ENCODE measurements around the gene SDHB.

SDHB gene

DNA sequence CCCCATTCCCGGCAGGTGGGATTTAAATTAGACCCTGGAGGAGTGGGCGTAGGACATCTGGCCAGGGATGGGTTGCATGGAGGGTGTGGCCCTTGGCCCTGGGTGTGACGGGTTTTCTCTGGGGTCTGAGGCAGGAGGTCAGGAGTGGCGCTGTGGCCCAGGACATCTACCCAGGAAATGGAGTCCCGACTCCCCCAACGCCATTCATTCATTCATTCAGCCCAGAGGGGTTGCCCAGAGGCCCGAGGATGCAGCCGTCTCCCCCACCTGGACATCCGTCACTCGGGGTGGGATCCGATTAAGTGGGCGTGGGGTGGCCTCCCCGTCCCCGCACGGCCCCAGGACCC lies 42.8 kb downstream of the SDHB start:
- DNase-seq, result no peak

DNA sequence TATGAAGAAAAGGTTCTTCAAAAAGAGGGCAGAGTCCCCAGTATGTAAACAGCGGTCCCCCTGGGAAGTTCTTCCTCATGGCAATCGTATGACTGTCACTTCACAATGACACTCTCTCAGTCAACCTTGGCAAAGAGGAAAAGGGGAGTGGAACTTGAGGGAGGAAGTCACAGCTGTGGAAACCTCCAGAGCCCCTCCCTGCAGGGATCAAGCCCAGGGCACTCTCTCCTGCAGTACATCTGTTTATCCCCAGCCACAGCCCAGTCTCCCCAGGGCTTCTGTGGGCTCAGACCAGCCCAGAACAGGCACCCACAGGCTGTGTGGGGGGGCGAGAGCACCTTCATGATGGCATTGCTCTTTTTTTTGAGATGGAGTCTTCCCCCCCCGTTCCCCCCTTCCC lies 44.1 kb downstream of the SDHB start:
- no peak for DNase-seq

DNA sequence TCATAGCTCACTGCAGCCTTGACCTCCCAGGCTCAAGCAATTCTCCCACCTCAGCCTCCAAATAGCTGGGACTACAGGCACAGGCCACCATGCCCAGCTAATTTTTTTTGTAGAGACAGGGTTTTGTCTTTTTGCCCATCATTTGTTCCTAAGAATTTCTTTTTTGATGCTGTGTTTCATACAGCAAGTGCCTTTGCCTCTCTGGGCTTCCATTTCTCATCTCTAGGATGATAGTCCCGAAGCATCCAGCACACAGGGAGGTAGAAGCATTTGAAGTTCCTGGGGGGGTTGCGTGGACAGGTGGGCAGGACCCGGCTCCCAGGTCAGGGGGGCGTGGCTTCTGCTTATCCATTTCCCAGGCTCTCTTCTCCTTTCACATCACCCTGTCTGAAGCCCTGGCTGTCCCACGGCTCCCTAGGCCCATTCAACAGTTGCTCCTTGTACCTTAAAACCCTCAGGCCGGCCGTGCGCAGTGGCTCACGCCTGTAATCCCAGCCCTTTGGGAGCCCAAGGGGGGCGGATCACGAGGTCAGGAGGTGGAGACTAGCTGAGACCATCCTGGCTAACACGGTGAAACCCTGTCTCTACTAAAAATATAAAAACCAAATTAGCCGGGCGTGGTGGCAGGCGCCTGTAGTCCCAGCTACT lies 45.5 kb downstream of the SDHB start:
- no peak for DNase-seq

DNA sequence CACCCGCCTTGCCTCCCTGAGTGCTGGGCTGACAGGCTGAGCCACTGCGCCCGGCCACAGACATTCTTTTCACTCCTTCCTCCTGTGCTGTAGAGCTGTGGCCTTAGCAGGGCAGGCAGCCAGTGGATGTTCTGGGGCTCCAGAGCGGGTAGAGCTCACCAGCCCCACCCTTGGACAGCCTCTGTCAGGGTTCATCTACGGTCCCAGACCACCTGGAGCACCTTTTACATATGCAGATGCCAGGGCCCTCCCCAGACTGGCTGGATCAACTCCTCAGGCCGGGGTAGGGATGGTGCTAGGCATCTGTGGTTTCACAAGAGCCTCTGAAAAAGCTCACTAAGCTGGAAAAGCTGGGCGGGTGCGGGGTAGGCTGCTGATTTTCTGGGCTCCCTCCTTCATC lies 46.7 kb downstream of the SDHB start:
- no peak for DNase-seq

DNA sequence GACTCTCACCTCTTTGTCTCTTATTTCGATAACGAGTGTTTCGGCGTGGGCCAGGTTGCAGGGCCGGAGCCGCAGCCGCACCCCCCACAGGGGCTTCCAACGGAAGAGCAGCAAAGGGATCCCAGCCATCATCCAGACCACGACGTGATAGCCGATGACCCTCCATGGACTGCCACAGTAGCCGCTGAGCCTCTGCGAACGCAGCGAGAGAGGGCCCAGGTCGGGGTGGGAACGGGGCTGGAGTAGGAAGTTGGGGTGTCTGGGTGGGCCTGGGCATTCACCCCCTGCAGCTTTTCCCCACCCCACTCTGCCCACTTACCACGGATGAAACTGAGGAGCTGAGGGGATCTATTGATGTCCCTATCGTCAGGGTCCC lies 48.5 kb downstream of the SDHB start:
- no peak for DNase-seq

DNA sequence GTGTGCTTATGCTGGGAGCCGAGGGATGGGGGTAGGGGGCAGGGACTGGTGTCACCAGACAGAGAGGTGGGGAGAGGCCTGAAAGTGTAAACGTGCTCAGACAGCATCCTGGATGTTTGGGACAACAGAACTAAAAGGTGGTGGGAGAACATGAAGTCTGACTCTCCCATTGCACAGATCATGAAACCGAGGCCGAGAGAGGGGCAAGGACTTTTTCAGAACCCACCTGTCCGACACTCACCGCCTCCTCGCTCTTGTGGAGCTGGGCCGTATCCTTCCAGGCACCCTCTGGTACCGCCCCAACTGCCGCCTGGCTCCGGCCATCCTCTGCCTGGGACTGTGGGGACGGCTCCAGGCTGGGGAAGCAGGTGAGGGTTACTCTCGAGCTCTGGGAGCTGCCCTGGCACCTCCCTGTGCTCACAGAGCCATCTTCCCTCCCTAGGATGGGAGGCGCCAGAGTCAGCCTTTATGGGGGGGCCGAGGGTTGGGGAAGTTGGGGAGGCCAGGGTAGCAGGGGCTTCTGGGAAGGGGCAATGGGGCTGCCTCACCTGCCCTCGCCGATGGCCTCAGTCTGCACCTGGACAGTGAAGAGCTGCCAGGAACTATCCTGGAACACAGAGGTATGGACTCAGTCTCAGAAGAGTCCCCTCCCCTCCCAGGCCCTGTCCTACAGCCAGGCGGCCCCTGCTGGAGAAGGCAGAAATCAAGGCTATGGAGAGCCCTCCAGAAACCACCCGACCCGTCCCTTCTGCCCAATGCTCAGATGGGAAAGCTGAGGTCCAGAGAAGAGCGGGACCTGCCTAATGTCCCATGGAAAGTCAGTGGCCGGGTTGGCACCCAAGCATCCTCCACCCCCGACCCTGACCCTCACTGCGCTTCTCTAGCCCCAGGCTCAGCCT lies 49.1 kb downstream of the SDHB start:
- DNase-seq, result no peak

DNA sequence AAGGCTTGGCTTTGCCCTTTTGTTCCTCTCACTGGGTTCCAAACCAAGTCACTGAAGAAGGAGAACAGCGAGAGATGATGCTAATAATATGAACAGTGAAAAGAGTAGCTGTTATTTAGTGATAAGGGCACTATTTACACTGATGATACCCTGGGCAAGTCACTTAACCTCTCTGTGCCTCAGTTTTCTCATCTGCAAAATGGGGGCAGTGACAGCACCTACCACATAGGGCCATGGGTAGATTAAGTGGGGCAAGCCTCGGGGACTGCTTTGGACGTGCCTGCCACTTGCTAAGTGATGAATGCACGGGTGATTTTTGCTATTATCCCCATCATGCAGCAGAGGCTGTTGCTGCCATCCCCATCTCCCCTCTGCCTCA lies 51.3 kb downstream of the SDHB start:
- DNase-seq, result no peak

DNA sequence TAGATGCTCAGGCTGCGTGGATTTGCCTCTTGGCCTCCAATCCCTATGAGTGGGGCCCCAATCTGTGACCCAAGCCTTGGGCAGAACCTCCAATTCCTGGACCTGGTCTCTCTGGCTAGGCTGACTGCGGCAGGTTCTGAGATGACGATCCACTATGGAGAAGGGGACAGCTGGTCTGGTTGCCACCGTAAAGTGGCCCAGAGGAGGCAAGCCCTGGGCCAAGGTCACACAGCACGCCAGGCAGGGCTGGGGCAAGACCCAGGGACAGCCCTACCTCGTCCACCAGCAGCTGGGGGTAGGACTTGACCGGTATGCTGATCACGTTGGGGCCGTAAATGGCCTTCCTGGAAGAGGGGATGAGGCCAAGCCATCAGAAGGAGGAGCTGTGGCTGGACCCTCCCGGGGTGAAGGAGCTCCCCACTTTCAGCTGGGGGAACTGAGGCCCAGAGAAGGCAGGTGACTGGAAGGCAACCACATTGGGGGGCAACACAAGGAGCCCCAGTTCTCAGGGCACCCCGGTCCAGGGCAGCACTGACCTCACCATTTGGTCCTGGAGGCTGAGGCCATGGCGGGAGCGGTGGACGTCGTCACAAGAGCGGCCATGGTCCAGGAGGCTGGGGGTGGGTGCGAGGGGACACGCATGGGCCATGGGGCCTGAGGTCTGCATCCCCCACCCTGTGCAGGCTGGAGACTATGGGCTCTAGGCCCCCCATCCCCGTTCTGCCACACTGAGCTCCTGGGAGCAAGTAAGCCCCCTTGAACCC lies 51.9 kb downstream of the SDHB start:
- DNase-seq, result no peak

DNA sequence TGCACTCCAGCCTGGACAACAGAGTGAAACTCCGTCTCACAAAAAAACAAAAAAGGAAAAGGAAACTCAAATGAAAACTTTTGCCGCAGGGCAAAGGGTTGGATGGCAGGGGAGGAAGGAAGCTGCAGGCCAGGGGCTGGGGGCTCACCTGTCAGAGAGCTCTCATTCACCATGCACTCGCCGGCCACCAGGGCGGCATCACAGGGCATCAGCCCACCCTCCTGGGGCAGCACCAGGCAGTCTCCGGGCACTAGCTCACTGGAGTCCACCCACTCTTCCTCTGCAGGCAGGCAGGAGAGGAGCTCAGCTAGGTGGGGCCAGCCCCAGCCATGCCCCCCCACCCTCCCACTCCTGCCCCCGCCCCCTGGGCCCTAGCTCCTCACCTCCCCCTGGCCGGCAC lies 54.0 kb downstream of the SDHB start:
- no peak for DNase-seq

DNA sequence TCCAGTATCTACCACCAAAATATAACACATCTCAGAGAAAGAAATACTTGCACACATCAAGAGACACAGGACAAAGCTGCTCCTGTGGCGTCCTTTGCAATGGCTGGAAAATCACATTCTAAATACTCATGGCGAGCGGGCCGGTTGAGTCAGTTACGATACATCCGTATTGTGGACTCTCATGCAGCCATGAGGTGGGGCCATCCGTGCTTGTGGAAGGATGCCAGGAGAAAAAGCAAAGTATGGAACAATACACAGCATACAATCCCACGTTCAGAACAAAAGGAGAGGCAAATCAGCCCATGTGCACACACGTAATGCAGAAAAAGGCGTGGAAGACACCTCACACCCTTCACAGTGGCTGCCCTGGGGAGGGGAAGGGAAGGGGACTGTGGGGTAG lies 55.2 kb downstream of the SDHB start:
- no peak for DNase-seq

DNA sequence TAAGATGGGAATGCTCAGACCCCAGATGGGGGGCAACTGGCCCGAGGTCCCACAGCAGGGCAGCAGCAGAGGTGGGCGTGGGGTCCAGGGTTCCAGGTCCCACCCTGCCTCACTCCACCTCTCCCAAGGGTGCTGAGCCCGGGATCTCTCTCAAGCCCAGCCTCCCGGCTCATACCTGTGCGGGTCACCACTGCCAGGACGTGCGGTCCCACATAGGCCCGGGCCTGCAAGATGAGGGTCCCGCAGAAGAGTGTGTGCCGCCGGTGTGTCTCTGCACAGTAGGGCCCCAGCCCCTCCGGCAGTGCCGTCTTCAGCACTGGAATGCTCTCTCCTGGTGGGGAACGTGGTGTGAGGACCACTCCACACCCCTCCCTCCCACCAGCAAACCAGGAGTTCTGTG lies 57.0 kb downstream of the SDHB start:
- DNase-seq, result no peak

DNA sequence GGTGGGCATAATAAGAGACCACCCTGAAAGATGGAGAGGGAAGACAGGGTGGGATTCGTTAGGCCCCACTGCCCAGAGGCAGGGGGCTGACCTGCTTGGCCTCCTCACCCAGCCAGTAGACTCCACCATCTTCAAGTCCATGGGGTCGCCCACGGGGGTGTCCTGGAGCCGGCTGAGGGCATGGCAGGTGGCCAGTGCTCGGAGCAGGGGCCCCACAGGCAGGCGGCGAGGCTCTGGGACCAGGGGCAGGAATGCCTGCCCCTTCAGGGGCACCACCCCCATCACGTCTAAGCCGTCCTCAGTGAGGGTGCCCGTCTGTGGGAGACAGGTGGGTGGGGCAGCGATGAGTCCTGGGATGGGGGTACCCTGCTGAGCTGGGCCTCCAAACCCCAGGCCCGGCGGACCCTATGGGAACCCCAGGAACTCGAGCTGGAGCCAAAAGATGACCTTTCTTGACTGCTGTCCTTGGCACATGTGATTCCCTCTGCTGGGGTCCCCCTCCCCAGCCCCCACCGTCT lies 60.3 kb downstream of the SDHB start:
- no peak for DNase-seq

DNA sequence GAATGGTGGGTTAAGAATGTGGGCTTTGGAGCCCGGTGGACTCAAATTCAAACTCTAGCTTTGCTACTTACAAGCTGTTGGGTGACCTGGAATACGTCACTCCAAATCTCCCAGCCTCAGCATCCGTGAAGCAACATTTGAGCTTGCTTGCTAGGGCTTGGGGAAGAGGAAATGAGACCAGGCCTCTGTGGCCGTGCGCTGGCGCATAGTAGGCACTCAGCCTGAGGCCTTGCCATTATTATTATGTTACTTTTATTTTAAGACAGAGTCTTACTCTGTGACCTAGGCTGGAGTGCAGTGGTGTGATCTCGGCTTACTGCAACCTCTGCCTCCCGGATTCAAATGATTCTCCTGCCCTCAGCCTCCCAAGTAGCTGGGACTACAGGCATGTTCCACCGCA lies 61.2 kb downstream of the SDHB start:
- no peak for DNase-seq

DNA sequence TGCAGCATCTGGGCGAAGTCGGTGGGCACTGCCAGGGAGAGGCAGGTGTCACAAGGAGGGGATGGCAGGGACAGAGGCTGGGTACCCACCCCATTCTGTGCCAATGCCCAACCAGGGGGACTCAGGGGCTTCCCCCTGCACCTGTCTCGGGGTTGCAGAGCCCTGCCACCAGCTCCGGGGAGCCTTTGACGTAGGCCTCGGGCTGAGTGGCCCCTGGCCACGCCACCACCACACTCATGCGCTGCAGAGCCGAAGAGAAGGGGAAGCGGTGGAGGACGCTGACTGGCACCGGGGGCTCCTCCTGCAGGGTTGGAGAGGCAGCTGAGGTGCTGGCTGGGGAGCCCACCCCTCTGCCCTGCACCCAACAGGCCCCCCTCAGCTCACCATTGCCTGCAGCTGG lies 61.7 kb downstream of the SDHB start:
- DNase-seq, result no peak

DNA sequence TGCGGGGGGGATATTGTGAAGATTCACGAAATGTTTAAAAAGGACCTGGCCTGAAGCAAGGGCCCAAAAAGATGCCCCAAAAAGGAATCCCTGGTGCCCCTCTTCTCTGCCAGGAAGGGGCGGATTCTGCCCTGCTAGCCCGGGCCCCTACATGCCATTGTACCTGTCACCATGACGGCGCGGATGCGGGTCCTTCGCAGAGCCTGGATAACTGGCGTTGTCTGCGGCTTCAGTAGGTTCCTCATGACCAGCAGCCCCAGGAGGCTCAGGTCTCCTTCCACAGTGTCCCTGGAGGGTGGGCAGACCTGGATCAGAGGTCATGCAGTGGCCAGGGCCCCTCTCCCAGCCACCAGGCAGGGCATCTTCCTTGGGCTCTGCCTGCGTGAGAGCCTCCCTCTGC lies 62.3 kb downstream of the SDHB start:
- DNase-seq, result no peak

DNA sequence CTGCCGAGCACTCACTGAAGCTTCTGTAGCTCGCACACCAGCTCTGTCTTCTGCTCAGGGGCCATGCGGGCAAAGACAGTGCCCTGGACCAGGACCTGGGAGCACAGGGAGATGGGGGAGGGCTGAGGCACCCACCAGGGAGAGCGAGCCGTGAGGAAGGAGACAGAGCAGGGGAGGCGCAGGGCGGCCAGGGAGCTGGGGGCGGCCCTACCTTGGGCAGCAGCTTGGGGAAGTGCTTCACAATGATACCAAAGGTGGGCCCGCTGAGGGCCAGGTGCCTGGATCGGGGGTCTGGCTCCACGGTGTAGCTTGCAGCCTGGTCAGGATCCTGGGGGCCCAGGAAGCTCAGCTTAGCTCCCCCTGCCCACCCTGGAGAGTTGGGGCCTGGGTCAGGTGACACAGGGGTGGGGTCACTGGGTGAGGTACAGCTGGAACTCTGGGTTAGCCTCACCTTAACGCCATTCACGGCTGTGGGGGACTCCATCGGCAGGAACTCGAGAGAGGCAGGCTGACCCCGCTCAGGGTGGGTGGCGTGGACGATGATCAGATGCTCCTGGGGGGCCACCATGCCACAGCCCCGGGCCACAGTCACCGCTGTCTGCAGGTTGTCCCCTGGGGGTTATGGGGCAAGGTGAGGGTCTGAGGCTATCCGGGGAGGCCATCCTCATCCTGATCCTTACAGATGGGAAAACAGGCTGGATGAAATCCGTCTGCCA lies 64.0 kb downstream of the SDHB start:
- no peak for DNase-seq

DNA sequence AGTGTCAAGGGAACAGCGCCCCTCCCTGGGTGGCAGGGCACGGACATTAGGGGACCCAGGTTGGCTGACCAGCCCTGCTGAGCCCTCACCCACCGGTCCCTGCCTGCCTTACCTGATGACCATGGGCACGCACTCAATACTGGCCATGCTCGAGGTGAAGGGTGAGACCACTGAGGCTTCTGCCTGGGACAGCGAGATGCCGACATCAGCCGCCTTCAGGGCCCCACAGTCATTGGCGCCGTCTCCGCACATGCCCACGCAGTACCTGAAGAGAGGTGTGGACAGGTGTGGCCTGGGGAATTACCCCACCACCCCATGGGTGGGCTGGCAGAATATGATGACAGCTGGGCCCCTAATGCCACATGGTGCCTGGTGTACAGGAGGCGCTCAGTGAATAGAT lies 65.6 kb downstream of the SDHB start:
- DNase-seq, result no peak

DNA sequence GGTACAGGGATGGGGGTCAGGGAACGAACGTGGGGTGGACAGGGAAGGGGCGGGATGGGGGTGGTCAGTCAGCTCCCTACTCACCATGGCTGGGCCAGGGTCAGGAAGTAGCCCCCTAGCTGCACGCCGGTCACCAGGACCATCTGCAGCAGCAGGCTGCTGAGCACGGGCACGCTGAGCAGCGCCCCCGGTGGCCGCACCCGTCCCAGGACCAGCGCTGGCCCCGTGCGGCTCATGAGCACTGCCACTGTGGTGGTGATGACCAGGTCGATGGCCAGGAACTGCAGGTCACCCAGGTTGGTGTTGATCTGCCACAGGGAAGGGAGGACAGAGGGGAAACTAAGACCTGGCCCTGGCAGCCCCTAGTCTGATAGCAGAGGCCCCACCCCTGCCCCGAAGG lies 66.9 kb downstream of the SDHB start:
- DNase-seq, result no peak

DNA sequence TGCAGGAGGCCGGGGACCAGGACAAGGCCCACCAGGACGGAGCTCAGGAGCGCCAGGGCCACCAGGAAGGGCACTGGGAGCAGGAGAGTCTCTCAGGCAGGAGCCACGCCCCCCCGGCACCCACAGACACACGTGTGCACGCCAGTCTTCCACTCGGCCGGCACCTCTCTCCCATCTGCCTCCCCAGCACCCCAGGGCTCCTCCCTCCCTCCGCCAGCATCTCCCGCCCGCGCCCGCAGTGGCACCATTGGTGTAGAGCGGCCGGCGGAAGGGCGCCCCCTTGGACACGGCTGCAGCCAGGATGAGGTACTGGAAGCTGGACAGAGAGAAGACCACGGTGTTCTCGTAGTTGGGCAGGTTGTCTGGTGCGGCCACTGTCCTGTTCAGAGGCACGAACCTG lies 67.3 kb downstream of the SDHB start:
- DNase-seq, result no peak

DNA sequence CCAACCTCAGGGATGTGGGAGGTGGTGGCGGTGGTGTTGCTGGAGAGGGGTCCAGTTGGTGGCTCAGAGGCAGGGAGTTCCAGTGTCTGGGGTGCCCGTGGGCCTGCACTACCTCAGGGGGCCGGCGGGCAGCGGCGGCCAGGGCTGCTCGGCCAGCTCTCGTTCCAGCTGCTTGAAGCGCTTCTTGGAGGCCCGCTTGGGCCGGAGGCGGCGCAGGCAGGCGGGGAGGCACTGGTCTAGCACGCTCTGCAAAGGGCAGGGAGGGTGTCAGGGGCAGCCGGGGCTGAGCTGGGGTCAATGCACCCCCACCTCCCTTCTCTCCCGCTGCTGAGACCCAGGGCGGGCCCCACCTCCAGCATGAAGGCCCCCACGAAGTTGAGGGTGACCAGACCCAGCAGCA lies 67.7 kb downstream of the SDHB start:
- no peak for DNase-seq

DNA sequence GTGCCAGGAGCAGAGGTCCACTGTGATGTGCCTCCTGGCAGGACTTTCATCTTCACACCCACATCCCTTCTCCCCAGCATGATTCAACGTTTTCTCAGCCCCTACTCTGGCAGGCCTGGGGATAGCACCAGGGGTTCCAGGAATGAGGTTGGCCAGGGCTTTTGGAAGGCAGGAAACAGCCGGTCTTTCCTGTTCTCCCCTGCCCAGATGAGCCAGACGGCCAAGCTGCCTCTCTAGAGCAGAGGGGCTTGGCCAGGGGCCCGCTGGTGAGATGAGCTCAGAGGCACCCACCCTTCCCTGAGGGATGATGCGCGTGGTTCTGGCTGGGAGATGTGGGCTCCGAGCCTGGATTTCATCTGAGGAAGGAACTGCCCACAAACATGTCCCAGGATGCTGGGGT lies 69.1 kb downstream of the SDHB start:
- no peak for DNase-seq

DNA sequence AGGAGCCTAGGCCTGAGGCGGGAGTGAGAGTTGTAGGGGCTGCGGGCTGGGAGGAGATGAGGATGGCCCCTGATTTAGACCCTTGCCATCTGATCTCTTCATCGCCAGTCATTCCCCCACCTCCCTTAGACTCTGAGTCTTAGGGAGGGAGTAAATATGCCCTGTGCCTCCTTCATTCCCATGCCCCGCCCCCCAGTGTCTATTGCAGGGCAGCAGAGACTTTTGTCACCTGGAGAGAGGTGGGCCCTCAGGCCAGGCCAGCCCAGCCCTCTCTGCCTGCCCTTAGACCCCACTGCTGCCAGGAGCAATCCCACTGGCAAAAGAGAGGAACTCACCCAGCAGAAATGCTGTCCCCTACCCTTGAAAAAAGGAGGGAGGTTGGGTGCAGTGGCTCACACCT lies 70.2 kb downstream of the SDHB start:
- no peak for DNase-seq

DNA sequence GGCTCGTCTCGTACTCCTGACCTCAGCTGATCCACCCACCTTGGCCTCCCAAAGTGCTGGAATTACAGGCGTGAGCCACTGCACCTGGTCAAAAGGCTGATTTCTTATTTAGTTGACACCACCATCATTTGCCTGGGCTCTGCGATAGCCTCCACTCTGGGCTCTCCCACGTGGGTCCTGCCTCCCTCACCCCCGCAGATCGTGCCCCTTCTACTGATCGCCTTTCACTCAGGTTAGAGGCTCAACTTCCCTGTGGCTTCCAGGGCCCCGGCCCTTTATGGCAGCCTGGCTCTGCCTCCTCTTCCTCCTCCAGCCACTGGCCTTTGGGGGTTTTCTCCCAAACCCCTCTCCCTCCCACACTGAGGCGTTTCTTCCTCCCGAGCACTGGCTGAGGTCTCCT lies 70.9 kb downstream of the SDHB start:
- DNase-seq, result no peak
